ENCODE measurements around the gene VPS37C. TPM values are rescaled to one million over a fixed set of nuclear protein-coding genes. Genes with fewer than 3 reads are reported as not detected.
A peak's percentile ranks its signal among the peaks of the same experiment; 100 is the strongest.

Gene VPS37C
- total RNA-seq, 2 donors from 2014 or later, result 13.2 to 21.1 TPM

- 64 to 73% methylated on average over 7 of the region's 7 CpGs for WGBS, 2 donors
- TF ChIP-seq CTCF (IDR thresholded peaks at IDR 0.05), result no peak
- TF ChIP-seq POLR2A (IDR thresholded peaks at IDR 0.05), result no peak
These were observed 33.9 kb upstream of the VPS37C start for GRCh38 chr11:61194981-61195695.

GRCh38 chr11:61194169-61194671 is 33.0 kb upstream of the VPS37C start:
- no peak overlapping the region for H3K27ac ChIP-seq
- ATAC-seq, result no peak
- H3K4me3 ChIP-seq, result no peak overlapping the region

More at GRCh38 chr11:61194981-61195695, 33.9 kb upstream of the VPS37C start:
- no peak for ATAC-seq
- Histone ChIP-seq H3K27me3 (no peaks in the 10 kb centered on the region), H3K4me1 (no peaks in the 10 kb centered on the region), H3K4me3 (no peak overlapping the region), H3K27ac (no peak overlapping the region), H3K9me3 (no peaks in the 10 kb centered on the region), H3K36me3 (replicated peaks in 1 of 2; ENCODE audit: insufficient read depth in 1 of 2, low read depth in 2 of 2) (no peaks in the 10 kb centered on the region)
- DNase-seq, result no peak
- intact Hi-C loops (cut with DNase I), result loop anchor here (10.0 kb wide), 1 partner anchor 370 kb away; no protein-coding TSS in a partner anchor

GRCh38 chr11:61193596-61193995 is 32.4 kb upstream of the VPS37C start:
- no peak for DNase-seq
- TF ChIP-seq POLR2A (IDR thresholded peaks at IDR 0.05), result no peak
- H3K4me1 ChIP-seq, result no peaks in the 10 kb centered on the region
- H3K4me3 ChIP-seq, result no peak overlapping the region
- H3K27me3 ChIP-seq, result no peaks in the 10 kb centered on the region
- 33 to 35% methylated on average over 9 to 12 of the region's 12 CpGs for WGBS, 2 donors
- intact Hi-C loops (cut with DNase I), result loop anchor here (10.0 kb wide), 1 partner anchor 369 kb away; no protein-coding TSS in a partner anchor
- H3K9me3 ChIP-seq, result no peaks in the 10 kb centered on the region
- no peak overlapping the region for H3K27ac ChIP-seq
- ATAC-seq, result no peak
- no peaks in the 10 kb centered on the region for H3K36me3 ChIP-seq (replicated peaks in 1 of 2; ENCODE audit: insufficient read depth in 1 of 2, low read depth in 2 of 2)

More at GRCh38 chr11:61194169-61194671, 33.0 kb upstream of the VPS37C start:
- no peaks in the 10 kb centered on the region for H3K9me3 ChIP-seq
- H3K36me3 ChIP-seq (replicated peaks in 1 of 2; ENCODE audit: insufficient read depth in 1 of 2, low read depth in 2 of 2), result no peaks in the 10 kb centered on the region
- no peak for TF ChIP-seq CTCF (IDR thresholded peaks at IDR 0.05)
- TF ChIP-seq POLR2A (IDR thresholded peaks at IDR 0.05), result no peak
- H3K4me1 ChIP-seq, result no peaks in the 10 kb centered on the region
- intact Hi-C loops (cut with DNase I), result loop anchor here (10.0 kb wide), 1 partner anchor 369 kb away; no protein-coding TSS in a partner anchor
- DNase-seq, result no peak
- WGBS, 2 donors, result 74 to 75% methylated on average over 10 to 12 of the region's 12 CpGs
- H3K27me3 ChIP-seq, result no peaks in the 10 kb centered on the region

- Histone ChIP-seq H3K27me3 (no peaks in the 10 kb centered on the region), H3K9me3 (no peaks in the 10 kb centered on the region), H3K4me1 (no peaks in the 10 kb centered on the region), H3K4me3 (no peak overlapping the region), H3K27ac (no peak overlapping the region), H3K36me3 (replicated peaks in 1 of 2; ENCODE audit: insufficient read depth in 1 of 2, low read depth in 2 of 2) (no peaks in the 10 kb centered on the region)
- DNase-seq (no peak), ATAC-seq (no peak)
- WGBS, 2 donors, result 75 to 84% methylated on average over 8 of the region's 8 CpGs
- intact Hi-C loops (cut with DNase I), result loop anchor here (10.0 kb wide), 1 partner anchor 365 kb away; no protein-coding TSS in a partner anchor
- TF ChIP-seq CTCF (IDR thresholded peaks at IDR 0.05) (no peak), POLR2A (IDR thresholded peaks at IDR 0.05) (no peak)
These were observed 28.7 kb upstream of the VPS37C start for GRCh38 chr11:61189933-61190332.

GRCh38 chr11:61187505-61188130 is 26.4 kb upstream of the VPS37C start:
- Histone ChIP-seq H3K27ac (no peak overlapping the region), H3K27me3 (no peaks in the 10 kb centered on the region), H3K4me1 (no peaks in the 10 kb centered on the region), H3K36me3 (replicated peaks in 1 of 2; ENCODE audit: insufficient read depth in 1 of 2, low read depth in 2 of 2) (no peaks in the 10 kb centered on the region), H3K9me3 (no peaks in the 10 kb centered on the region), H3K4me3 (no peak overlapping the region)
- intact Hi-C loops (cut with DNase I), result no loop called here
- 39% methylated on average over 11 of the region's 11 CpGs for WGBS, 2 donors
- DNase-seq, result peak; percentile 71 to 87 (median 78)
- TF ChIP-seq CTCF (IDR thresholded peaks at IDR 0.05) (peak; percentile 77 to 93 (median 87)), POLR2A (IDR thresholded peaks at IDR 0.05) (no peak)
- peak; percentile 73 for ATAC-seq

All from body of pancreas (tissue), 4 donors.